GM21447 (cell line): ENCODE results near the gene ACBD4.
"Not testable (repeated sequence)": the region's sequence is repeated elsewhere in the genome, so short reads cannot be mapped to it uniquely, and the experiment has no call there.

Source experiments
- ATAC-seq: cut with Tn5 transposase; IDR thresholded peaks from one replicate; pipeline ENCODE4 v1.9.1; 2021; ENCODE audit not compliant: unreplicated experiment

ACBD4 gene

GRCh38 chr17:45117848-45118646 lies 17.4 kb upstream of the ACBD4 start:
- ATAC-seq: no peak

DNA sequence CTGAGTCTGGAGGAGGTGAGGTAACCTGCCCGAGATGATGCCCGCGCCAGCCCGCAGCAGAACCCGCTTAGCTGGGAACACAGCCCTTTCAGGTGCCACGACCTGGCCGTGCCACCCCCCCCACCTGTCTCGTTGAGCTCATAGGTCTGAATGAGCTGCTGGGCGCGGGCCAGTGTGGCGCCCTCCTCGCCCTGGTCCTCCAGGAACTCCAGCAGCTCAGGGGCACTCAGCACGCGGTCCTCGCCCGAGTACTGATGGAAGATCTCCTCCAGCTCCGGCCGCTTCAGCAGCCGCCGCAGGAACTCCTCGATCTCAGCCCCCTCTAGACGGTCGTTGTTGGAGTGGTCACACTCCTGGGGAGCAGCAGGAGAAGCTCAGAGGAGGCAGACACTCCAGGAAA lies 16.8 kb upstream of the ACBD4 start:
- no peak for ATAC-seq

- no peak for ATAC-seq
Observed at GRCh38 chr17:45119964-45120363, 15.5 kb upstream of the ACBD4 start.

DNA sequence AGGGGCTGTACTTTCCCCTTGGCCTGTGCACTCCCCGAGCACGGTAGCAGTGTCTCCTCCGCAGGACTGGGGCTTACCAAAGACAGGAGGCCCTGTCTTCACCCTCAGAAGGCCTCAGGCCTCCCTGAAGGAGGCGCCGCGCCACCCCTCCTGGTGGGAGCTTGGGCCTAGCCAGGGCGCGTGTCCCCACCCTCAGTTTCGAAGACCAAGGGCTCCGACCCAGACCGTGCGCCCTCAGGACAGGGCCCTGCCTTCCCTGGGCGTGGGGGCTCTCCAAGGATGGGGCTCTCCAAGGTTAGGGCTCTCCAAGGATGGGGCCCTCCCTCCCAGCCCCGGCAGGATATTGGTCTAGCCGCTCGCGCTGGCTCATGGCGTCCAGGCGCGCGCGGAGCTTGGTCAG lies 14.9 kb upstream of the ACBD4 start:
- no peak for ATAC-seq

DNA sequence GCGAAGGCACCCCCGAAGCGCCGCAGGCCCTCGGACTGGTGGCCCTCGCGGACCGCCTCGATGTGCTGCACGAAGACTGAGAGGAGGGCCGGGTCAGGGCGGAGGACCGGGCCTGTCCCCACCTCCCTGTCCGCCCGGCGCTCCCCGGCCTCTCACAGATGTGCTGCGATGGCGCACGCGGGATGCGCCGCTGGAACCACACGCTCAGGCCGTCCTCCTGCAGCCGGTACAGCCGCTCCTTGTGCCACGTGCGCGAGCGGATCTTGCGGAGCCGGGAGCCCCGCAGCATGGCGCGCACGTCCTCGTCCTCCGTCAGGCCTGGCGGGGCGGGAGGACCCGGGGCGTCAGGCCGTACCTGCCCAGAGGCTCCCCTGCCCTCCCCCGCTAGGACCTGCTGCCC lies 14.4 kb upstream of the ACBD4 start:
- no peak for ATAC-seq

GRCh38 chr17:45123076-45123770 lies 12.3 kb upstream of the ACBD4 start:
- no peak for ATAC-seq

DNA sequence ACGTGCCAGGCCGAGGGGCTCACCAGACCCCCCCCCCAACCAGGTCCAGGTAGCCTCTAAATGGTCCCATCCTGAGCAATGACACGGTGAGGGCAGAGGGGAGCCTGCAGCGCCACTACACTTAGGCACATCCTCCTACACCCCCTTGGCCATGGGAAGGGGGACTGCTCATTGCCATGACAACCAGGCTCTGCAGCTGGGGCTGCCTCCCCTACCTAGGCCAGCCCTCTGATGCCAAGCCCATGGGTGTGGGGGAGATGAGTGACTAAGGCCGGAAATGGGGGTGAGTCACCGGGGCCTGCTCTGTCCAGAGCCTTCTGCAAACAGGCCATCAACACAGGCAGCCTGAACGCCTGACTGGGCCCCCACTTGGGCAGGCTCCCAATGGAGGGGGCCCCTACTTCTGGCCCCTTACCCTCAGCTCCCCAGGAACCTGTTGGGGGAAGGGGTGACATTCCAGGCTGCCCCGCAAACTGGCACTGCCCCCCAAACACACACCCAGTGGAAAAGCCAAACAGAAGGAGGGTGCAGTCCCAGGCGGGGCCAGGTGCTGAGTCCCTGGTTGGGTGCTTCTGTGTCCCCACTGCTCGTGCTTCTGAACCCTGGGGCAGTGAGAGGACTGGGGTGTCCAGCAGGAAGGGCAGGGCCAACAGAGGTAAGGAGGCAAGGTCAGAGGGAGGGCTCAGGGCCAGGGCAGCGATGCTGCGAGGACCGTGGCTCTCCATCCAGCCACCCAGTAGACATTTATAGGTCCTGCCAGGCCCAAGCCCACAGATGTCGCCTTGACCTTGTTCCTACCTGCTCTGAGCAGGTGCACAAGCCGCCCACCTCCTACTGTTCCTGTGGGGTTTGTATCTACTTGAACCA lies 11.3 kb upstream of the ACBD4 start:
- no peak for ATAC-seq

DNA sequence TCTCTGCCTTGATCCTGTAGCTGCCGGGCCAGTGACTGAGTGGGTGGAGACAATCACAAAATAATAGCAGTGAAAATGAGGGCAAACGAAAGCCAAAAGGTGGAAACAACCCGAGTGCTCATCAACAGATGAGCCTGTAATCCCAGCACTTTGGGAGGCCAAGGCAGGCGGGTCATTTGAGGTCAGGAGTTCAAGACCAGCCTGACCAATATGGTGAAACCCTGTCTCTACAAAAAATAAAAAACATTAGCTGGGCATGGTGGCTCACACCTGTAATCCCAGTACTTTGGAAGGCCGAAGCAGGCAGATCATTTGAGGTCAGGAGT lies 10.7 kb upstream of the ACBD4 start:
- not testable (repeated sequence) for ATAC-seq

GRCh38 chr17:45125509-45125908 lies 10.0 kb upstream of the ACBD4 start:
- no peak for ATAC-seq

DNA sequence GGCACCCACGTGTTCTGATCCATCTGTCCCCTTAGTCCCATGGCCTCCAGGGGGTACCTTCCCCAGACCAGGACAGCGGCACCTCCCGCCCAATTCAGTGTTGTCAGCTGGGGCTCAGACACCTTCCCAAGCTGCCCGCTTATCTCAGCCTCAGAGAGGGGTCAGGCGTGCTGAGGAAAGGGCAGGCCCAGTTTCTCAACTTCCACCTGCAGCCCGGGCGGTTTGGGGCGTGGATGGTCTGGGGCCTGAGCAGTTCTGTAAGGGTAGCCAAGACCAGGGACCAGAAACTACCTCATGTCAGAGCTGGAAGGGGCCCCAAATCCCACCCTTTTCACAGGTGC lies 8.3 kb upstream of the ACBD4 start:
- ATAC-seq: no peak

GRCh38 chr17:45127548-45128300 lies 7.8 kb upstream of the ACBD4 start:
- no peak for ATAC-seq

DNA sequence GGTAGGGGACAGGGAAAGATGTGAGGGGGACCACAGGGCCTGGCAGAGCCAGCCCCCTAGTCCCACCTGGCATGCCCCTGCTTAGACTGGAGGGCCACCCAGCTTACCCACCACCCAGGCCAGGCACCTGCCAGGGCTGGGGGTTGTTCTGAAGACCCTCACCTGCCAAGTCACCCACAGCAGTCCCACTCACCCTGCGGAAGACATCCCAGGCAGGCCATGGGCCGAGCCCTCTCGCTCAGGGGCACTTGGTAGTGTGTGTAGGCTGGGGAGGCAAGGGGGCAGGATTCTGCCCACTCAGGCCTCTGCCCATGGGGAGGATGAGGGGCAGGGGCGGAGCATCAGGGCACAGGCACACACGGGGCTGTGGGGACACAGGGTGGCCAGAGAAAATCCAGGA lies 7.2 kb upstream of the ACBD4 start:
- no peak for ATAC-seq

DNA sequence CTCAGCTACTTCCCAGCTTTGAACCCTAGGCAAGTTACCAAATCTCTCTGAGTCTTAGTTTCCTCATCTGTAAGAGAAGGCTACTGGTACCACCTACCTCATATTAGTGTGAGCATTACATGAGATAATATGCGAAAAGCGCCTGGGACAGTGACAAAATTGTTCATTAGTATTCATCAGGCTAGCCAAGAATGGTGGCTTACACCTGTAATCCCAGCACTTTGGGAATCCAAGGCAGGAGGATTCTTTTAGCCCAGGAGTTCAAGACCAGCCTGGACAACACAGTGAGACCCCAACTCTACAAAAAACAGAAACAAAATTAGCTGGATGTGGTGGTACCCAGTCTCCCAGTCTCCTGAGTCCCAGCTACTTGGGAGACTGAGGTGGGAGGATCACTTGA lies 6.5 kb upstream of the ACBD4 start:
- ATAC-seq: no peak

GRCh38 chr17:45129426-45129939 lies 6.0 kb upstream of the ACBD4 start:
- no peak for ATAC-seq

- ATAC-seq: no peak
Observed at GRCh38 chr17:45129940-45130680, 5.4 kb upstream of the ACBD4 start.

GRCh38 chr17:45130681-45131615 lies 4.5 kb upstream of the ACBD4 start:
- no peak for ATAC-seq

DNA sequence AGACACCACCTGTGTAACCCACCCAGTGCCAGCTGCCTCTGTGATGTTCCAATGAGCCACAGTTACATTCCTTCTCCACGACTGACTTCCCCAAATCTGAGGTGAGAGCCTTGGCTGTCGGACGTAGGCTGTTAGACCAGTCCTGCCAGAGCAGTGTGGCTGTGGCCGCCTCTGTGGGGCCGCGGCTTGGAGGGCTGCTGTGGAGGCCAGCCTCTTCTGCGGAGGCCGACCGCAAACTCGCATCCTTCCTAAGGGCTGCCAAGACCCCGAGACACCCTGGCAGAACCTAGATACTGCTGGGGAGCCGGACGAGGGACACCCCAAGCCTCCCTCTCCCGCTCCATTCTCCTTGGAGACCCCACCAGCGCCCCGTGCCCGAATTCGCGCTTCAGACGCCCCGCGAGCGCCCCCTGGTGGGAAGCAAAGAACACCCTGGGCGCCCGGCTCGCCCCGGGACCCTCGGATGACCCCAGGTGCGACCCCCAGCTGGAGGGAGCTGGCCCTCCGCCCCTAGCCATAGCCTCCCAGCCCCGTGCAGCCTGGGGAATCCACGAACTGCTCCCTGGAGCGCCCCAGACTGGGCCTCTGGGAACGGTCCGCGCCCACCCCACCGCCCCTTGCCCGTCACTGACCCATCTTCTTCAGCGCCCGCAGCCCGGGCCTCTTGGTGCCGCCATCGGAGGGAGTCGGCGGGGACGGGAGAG lies 3.7 kb upstream of the ACBD4 start:
- ATAC-seq: no peak

DNA sequence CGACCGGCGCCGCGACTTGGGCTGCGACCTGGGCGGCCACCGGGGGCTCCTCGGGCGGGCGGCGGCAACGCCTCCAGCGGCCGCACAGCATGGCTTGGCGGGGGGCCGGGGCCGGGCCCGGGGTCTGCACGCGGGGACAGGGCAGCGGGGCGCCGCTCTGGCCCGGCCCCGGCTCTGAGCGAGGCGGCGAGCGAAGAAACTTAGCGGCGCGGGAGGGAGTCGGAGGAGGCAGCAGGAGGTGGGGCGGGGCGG lies 3.2 kb upstream of the ACBD4 start, which contains the start of gene PLCD3:
PLCD3 (minus strand) TSS at position 196 of the 252 bp plus-strand sequence; CDS start at position 91, 105 bp downstream.
- no peak for ATAC-seq
